Activated CD8-positive, alpha-beta memory T cell treated with anti-CD3 and anti-CD28 coated beads, Interleukin-2, amount 50 U/mL, for 24 hours (primary cell): ENCODE data around the gene GRK1.

Experiments used
- DNase-seq: peaks from one replicate; pipeline ENCODE4 v3.0.0-alpha.2; 2020; ENCODE audit errors: extremely low read depth

Gene GRK1

DNA sequence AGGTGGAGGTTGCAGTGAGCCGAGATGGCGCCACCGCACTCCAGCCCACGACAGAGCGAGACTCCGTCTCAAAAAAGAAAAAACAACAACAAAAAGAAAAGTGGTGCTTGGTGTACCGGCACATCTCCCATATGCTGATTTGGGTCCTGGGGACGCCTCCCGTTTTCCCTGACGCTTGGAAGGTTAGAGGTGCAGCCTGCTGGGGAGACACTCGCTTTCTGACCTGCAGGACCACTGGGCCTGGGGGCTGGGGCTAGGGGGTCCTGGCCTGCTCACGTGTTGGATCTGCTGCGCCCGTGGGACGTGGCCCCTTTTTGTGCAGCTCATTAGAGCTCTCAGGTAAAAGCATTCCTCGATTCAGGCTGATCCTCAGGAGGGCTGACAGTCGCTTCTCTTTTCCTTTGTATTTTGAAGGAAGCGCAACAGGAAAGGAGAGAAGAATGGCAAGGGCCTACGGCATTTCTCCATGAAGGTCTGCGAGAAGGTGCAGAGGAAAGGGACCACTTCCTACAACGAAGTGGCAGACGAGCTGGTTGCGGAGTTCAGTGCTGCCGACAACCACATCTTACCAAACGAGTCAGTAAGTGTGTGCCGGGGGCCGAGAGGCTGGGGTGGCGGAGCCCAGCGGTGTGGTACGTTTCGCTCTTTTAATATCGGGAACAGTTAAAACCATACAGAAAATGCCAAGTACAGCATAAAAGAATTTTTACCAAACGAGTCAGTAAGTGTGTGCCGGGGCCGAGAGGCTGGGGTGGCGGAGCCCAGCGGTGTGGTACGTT is 34.1 kb upstream of the GRK1 start:
- no peak for DNase-seq

DNA sequence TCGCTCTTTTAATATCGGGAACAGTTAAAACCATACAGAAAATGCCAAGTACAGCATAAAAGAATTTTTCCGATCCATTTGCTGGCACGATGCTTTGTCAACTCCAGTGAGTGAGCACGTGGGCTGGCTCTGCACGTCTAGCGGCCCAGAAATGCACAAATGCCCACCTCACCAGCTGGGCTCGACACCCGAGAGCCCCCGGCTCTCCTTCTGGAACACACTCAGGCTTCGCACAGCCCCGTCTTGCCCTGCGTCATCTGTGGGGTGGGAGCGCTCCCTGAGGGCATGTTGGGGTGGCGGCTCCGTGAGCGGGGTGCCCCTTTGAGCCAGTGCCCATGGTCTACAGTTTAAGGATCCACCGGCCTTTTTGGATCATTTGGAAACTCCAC is 33.5 kb upstream of the GRK1 start:
- no peak for DNase-seq

- no peak for DNase-seq
Measured at GRCh38 chr13:113634279-113635047, 32.6 kb upstream of the GRK1 start.

GRCh38 chr13:113635048-113635420 is 32.0 kb upstream of the GRK1 start:
- DNase-seq, result no peak

DNA sequence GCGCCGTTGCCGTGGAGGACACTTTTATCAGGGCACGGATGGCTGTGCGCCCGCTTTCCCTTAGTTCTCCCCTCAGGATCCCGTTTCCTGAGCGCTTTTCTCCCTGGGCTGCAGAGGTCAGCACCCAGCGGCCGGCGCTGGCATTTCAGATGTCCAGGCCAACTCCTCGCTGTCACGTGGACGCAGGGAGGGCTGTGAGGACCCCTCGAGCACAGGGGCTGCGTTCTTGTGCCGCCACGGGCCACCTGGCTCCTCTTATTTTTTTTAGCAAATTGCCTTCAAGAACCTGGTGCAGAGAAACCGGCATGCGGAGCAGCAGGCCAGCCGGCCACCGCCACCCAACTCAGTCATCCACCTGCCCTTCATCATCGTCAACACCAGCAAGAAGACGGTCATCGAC is 31.3 kb upstream of the GRK1 start:
- no peak for DNase-seq

DNA sequence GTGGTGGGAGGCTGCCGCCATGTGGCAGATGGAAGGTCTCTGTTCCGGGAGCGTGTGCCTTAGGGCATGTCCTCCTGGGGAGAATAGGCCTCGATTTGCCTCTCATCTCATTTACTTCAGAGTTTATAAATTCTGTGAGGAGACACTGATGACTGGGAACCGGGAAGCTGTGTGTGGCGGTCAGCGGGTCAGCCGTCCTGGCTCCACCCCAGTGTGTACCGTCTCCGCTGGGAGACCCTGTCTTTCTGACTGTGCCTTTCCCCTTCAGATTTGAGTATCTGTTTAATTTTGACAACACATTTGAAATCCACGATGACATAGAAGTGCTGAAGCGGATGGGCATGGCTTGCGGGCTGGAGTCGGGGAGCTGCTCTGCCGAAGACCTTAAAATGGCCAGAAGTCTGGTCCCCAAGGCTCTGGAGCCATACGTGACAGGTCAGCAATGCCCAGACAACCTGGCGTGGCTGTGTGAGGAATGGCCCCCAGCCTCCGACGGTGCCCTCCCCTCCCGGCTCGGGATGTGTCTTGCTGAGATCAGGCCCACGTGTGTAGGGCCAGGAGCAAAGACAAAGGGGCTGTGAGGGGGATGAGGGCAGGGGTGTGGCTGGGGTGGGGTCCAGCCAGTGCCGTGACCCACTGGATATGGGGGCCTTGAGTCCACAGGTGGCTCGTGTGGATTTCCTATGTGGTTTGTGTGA is 30.6 kb upstream of the GRK1 start:
- DNase-seq, result no peak

DNA sequence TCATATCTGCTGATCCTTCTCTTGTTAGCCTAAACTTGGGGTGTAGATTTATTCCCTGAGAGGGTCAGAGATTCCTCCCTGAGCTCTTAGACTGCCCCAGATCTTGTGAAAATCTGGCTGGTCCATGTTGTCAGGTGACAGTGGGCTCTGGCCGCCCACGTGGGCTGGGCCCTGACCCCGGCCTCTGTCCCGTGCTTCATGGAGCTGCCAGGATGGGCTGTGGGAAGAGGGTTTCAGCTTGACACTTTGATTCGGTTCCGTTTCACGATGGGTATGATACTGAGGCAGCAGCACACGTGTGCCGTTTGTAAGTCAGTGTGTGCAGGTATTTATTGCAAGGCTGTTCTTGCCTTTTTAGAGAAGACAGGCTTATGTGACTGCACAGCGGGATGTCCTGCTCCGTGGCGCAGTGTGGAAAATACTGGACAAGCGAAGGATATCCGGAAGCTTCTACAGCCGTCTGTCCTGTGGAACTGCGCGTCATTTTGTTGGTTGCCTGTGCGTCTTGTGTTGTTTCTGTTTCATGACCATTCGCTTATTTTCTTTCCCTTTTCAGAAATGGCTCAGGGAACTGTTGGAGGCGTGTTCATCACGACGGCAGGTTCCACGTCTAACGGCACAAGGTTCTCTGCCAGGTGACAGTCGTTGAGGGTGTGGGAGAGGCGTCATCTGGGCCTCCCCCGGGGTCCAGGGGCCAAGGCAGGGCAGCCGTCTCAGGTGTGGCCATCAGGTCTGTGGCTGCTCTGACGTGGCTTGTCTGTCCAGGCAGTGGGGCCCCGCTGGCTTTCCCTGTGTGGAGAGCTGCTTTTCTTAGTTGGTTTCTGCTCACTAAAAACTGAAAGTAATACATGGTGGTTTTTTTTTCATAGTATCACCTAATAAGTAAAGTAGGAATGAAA is 29.5 kb upstream of the GRK1 start:
- DNase-seq, result no peak

- no peak for DNase-seq
Measured at GRCh38 chr13:113638173-113638746, 28.8 kb upstream of the GRK1 start.

GRCh38 chr13:113638806-113639205 is 28.2 kb upstream of the GRK1 start:
- DNase-seq, result no peak

DNA sequence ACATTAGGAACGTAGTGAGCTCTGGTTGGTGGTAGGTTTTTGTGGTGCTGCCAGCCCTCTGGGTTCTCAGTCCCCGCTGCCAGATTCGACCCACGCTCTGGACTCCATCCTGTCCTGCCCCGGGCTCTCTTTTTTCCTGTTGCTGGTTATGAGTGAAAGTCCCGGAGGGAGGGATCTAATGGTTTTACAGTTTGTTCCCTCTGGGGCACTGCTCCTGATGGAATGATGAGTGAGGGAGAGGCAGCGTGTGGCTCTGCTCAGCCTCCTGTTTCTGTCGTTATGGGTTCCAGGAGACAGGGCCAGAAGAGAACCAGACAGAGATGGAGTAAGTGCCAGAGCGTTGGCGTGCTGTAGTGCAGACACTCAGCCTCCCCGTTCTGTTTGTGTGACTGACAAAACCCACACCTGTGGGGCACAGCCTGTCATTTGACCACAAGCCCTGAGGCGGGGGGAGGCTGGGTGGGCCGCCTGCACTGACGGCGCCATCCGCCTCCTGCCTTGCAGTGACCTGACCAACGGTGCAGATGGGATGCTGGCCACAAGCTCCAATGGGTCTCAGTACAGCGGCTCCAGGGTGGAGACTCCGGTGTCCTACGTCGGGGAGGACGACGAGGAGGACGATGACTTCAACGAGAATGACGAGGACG is 27.3 kb upstream of the GRK1 start:
- no peak for DNase-seq

DNA sequence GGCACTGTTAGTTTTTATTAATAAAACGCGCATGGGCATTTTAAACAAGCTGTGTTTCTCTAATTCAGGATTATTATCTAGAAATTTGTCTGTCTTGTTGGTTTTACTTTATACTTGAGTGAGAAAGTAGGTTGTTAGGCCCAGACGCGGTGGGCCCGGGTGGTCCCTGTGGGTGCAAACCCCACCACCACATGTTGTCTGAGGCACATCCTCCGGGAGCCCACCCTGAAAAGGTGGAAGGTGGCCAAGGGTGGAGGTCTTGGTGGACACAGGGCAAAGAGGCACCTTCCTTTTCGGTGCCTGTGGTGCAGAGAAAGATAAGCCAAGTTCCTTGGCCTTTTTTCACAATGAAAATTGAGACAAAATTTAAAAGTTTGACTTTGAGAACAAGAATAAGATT is 25.6 kb upstream of the GRK1 start:
- no peak for DNase-seq

DNA sequence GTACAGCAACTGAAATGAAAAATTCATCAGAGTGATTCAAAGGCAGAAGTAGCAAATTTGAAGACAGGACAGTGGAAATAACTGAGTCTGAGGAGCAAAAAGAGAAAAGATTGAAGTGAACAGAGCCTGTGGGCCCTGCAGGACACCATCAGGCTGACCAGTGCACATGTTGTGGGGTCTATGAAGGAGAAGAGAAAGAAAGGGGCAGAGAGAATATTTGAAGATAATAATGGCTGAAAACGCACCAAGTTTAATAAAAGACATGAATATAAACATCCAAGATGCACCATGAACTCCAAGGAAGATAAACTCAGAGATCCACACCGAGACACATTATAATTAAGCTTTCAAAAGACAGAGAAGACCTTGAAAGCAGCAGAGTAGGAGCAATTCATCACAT is 24.5 kb upstream of the GRK1 start:
- no peak for DNase-seq

DNA sequence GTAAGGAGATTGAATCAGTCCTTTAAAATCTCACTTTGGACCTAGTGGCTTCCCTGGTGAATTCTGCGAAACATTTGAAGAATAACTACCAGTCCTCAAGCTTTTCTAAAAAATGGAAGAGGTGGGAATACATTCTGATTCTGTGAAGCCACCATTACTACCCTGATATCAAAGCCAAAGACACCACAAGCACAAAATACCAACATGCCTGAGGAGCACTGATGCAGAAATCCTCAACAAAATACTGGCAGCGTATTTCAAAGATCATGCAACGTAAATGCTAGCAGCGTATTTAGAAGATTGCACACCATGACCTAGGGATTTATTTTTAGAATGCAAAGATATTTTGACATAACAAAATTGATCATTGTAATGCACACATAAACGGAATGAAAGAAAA is 23.4 kb upstream of the GRK1 start:
- no peak for DNase-seq

DNA sequence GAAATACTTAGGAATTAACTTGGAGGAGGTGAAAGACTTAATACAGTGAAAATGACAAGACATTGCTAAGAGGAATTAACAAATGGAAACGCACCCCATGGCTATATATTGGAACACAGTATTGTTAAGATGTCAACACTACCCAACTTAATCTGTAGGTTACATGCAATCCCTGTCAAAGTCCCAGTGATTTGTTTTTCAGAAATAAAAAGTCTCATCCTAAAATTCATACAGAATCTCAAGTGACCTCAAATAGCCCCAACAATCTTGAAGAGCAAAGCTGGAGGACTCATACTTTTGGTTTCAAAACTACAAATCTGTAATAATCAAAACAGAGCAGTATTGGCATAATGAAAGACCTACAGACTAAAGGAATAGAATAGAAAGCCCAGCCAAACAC is 22.2 kb upstream of the GRK1 start:
- DNase-seq, result no peak

- no peak for DNase-seq
Measured at GRCh38 chr13:113645329-113645728, 21.7 kb upstream of the GRK1 start.

DNA sequence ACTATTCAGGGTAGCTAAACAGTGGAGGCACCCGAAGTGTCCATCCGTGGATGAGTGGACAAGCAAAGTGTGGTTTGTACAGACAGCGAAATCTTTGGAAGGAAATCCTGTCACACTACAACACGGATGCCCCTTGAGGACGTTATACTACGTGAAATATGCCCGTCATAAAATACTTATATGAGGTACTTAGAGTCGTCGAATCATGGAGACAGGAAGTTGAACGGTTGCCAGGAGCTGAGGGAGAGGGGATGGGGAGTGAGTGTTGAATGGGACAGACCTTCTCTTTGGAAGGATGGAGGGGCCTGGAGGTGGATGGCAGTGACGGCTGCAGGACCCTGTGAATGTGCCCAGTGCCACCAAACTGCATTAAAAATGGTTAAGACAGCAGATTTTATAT is 20.6 kb upstream of the GRK1 start:
- DNase-seq, result no peak

DNA sequence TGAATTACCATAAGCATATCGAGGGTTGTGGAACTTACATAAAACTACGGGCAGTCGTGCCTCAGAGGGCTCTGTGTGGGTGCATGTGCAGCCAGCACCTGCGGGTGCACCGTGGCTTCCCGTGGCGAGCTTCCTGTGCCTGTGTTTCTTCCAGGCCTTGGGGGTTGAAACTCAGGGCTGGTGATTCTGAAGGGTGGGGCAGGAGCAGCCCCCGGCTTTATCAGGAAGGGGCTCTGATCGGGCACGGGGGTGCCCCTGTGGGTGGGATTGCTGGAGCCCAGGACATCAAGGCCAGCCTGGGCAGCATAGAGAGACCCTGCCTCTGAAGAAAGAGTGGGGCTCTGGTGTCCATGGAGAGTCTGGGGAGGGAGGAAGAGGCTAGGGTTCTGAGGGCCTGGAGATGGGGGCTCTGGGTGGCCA is 20.1 kb upstream of the GRK1 start:
- no peak for DNase-seq

DNA sequence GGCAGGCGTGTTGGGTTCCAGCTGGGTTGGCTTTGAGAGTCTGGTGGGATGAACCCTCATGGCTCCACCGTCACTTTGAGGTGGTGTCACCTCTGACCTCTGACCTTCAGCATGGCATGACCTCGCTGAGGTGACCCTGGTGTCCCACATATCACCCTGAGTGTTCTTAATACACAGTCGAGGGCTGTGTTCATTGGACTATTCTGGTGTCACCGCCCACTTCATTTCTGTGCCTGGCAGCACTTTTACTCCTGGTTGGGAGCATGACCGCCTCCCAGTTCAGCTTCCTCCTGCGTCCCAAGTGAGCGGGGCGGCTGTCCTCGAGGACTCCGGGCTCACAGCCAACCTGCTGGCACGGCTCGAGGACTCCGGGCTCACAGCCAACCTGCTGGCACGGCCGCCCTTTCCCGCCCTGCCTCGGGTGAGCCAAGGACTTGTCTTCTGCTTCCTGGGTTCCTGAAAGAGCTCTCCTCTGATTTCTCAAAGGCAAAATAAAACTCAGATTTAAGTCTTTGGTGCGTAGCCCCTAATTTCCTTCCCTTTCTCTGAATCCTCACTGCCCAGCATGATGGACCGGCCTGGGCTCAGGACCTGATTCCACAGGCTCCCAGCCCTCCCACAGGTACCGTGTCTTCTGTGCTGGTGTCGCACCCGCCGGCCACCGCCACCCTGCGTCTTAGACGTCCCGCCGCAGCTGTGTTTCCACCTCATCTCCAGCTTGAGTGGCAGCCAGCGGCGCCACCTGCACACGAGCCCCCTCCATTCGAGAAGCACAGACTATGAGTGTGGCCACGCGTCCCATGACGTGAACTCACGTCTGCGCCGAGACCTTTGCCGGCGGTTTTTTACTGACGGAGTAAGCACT is 19.4 kb upstream of the GRK1 start:
- no peak for DNase-seq

- no peak for DNase-seq
Measured at GRCh38 chr13:113648216-113648610, 18.8 kb upstream of the GRK1 start.

DNA sequence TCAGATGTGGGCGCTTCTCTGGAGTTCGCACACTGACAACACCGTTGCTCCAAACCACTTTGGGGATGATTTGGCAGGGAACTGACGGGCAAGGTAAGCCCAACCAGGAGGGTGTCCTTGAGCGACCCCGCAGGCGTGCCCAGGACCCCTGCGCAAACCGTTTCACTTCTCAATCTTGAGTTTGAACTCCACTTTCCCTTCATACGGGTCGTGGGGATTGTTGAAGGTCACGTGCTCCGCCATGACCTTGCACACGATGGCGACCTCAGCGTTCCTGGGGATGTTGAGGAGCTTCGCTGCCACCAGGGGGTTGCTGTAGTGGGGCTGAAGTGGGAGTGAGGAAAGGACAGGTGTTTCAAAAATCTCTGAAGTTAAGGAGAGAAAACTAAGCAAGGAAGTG is 17.8 kb upstream of the GRK1 start:
- no peak for DNase-seq
